B cell (primary cell): Measurements from ENCODE around the gene MEAF6. TPM values are rescaled to one million over a fixed set of nuclear protein-coding genes. Genes with fewer than 3 reads are reported as not detected.

Experiments used
- ATAC-seq: fragments of 200-7000 bp; cut with Tn5 transposase; one replicate; pipeline ENCODE4 v1.10.0; 2021; ENCODE audit warnings: low read depth, mild to moderate bottlenecking, moderate number of reproducible peaks, moderate library complexity
- CTCF ChIA-PET: fragments of 350-600 bp; sonication (Branson Sonifier 250); formaldehyde crosslinking; loops from one replicate; lab custom pipeline; 2021; ENCODE audit warnings: antibody characterized with exemption, inconsistent platforms; lab: Charles Lee
- POLR2A ChIA-PET: fragments of 350-600 bp; sonication (Branson Sonifier 250); formaldehyde crosslinking; loops from one replicate; lab custom pipeline; 2021; ENCODE audit warnings: antibody characterized with exemption; lab: Charles Lee
- DNase-seq: peaks from one replicate; pipeline ENCODE4 v3.0.0; 2013
- H2AFZ ChIP-seq: 2 replicates; pipeline ENCODE4 v1.6.1; 2012; ENCODE audit warnings: mild to moderate bottlenecking, low read depth, low read length; ENCODE audit not compliant: insufficient read depth, poor library complexity, severe bottlenecking
- H3K27ac ChIP-seq, 2 donors: 1 replicate in 1 of 2; 2 replicates in 1 of 2; pipeline ENCODE4 v1.5.1; 2012 to 2013; ENCODE audit warnings: low read length in 2 of 2, mild to moderate bottlenecking in 2 of 2, moderate library complexity in 1 of 2
- H3K27me3 ChIP-seq, 4 experiments: fragments of 200-600 bp in 1 of 4; sonication (generic) in 1 of 4; replicated peaks in 1 of 4; 1 replicate in 2 of 4; 2 replicates in 2 of 4; pipeline versions ENCODE4 v1.6.1 to v1.7.0; 2013 to 2016; ENCODE audit warnings: low read length in 3 of 4, mild to moderate bottlenecking in 2 of 4, mixed read lengths in 1 of 4, moderate library complexity in 1 of 4; ENCODE audit not compliant: insufficient read depth in 4 of 4, control insufficient read depth in 3 of 4; ENCODE audit errors: control extremely low read depth in 1 of 4
- H3K36me3 ChIP-seq, 2 experiments: replicated peaks in 1 of 2; 1 replicate in 1 of 2; 2 replicates in 1 of 2; pipeline versions ENCODE4 v1.6.1 to v1.7.1; 2013; ENCODE audit warnings: low read length in 1 of 2; ENCODE audit not compliant: insufficient read depth in 2 of 2, control insufficient read depth in 1 of 2; ENCODE audit errors: control extremely low read depth in 1 of 2, extremely low read depth in 1 of 2
- H3K4me1 ChIP-seq, 2 donors: fragments of 200-600 bp in 1 of 2; sonication (generic) in 1 of 2; 1 replicate in 1 of 2; 2 replicates in 1 of 2; pipeline versions ENCODE4 v1.5.1 to v1.6.1; 2013 to 2017; ENCODE audit warnings: low read length in 2 of 2; ENCODE audit not compliant: control insufficient read depth in 2 of 2, insufficient read depth in 2 of 2
- H3K4me2 ChIP-seq: replicated peaks from 2 replicates; pipeline ENCODE3; 2012; ENCODE audit warnings: mild to moderate bottlenecking, low read depth, low read length; ENCODE audit not compliant: poor library complexity, severe bottlenecking
- H3K4me3 ChIP-seq, 5 experiments: fragments of 200-600 bp in 1 of 5; sonication (generic) in 1 of 5; 1 replicate in 3 of 5; 2 replicates in 2 of 5; pipeline versions ENCODE4 v1.5.1 to v1.7.0; 2011 to 2016; ENCODE audit warnings: low read length in 4 of 5, mild to moderate bottlenecking in 4 of 5, low read depth in 2 of 5, control low read depth in 1 of 5, moderate library complexity in 1 of 5; ENCODE audit not compliant: insufficient read depth in 1 of 5; ENCODE audit errors: control extremely low read depth in 1 of 5, extremely low read depth in 1 of 5
- H3K79me2 ChIP-seq: fragments of 200-600 bp; sonication (generic); one replicate; pipeline ENCODE4 v1.6.0; 2016; ENCODE audit warnings: low read length; ENCODE audit not compliant: control insufficient read depth, insufficient read depth
- H3K9ac ChIP-seq: fragments of 200-600 bp; sonication (generic); 2 replicates; pipeline ENCODE4 v1.6.1; 2017; ENCODE audit warnings: mild to moderate bottlenecking, low read length, moderate library complexity
- H3K9me3 ChIP-seq, 3 donors: one replicate each; pipeline versions ENCODE4 v1.6.1 to v1.7.1; 2013; ENCODE audit warnings: low read length in 2 of 3; ENCODE audit not compliant: control insufficient read depth in 2 of 3, insufficient read depth in 1 of 3; ENCODE audit errors: control extremely low read depth in 1 of 3
- H4K20me1 ChIP-seq: 2 replicates; pipeline ENCODE4 v1.6.0; 2012; ENCODE audit warnings: mild to moderate bottlenecking, low read length; ENCODE audit not compliant: insufficient read depth, control insufficient read depth, poor library complexity, severe bottlenecking
- H3K27ac Mint-ChIP-seq: one replicate; pipeline ENCODE4 v1.8.0; 2021; ENCODE audit warnings: mixed read lengths
- H3K27me3 Mint-ChIP-seq: one replicate; pipeline ENCODE4 v1.8.0; 2021; ENCODE audit warnings: mixed read lengths
- H3K4me1 Mint-ChIP-seq: one replicate; pipeline ENCODE4 v1.8.0; 2021; ENCODE audit warnings: mixed read lengths
- H3K4me3 Mint-ChIP-seq: one replicate; pipeline ENCODE4 v1.8.0; 2021; ENCODE audit warnings: mixed read lengths
- H3K9me3 Mint-ChIP-seq: one replicate; pipeline ENCODE4 v1.8.0; 2022; ENCODE audit warnings: mixed read lengths; ENCODE audit not compliant: insufficient read depth
- CTCF ChIP-seq: fragments of 200-600 bp; IDR thresholded peaks from one replicate; pipeline ENCODE4 v1.8.0; 2022; ENCODE audit warnings: antibody characterized with exemption, mild to moderate bottlenecking
- EZH2 ChIP-seq: IDR thresholded peaks from 2 replicates; pipeline ENCODE4 v1.6.1; 2012; ENCODE audit warnings: borderline replicate concordance, low read depth, mild to moderate bottlenecking, moderate library complexity, low read length; ENCODE audit not compliant: insufficient read depth, poor library complexity, severe bottlenecking
- WGBS: methylation state at CpG from one replicate; pipeline ENCODE4 v1.1.5; 2013; ENCODE audit warnings: missing lambda C conversion rate; ENCODE audit not compliant: insufficient coverage; 5-methylcytosine and 5-hydroxymethylcytosine counted together
- intact Hi-C: fragments of 100-400 bp; cut with micrococcal nuclease; formaldehyde crosslinking; loops from one replicate; pipeline ENCODE4 v1.10.0; 2022
- polyA plus RNA-seq: library from polyadenylated mRNA; depleted of rRNA; stranded (reverse); fragments of >200 nt; gene quantifications from 2 replicates; pipeline ENCODE4 v1.2.3, GENCODE V29; 2012
- total RNA-seq, 2 donors: library from RNA; stranded (reverse); fragments of 120-200 nt in 1 of 2; gene quantifications; 1 replicate in 1 of 2; 2 replicates in 1 of 2; pipeline versions ENCODE4 v1.2.3 to v1.2.4, GENCODE V29; 2013 to 2022

MEAF6 gene
- total and polyA plus RNA-seq, 2 donors (not counting 1 experiment from before 2014, with no cell fraction given): 52.5 to 84.2 TPM

DNA sequence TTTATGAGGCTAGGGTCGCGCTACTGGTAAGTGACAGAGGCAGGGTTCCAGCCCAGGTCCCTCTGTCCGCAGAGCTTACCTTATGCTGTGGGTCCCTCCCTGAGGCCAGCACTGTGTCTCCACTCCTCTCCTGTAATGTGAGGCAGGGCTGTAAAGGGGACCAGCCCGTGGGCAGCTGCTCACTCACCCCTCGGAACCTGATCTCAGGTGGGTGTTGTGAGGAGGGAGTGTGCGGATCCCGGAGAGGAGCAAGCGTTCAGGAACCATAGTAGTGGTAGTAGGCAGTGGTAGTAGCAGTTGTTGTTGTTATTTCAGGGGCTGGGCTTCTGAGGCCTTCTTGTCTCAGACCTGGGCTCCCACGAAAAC is 38.5 kb downstream of the MEAF6 start:
- Mint-ChIP-seq H3K27ac (peak overlapping the region; percentile 98), H3K4me3 (peak overlapping the region; percentile 100), H3K9me3 (no peaks in the 10 kb centered on the region), H3K27me3 (peaks cover 2% of the 10 kb centered on the region), H3K4me1 (peaks cover 65% of the 10 kb centered on the region)
- H4K20me1 ChIP-seq: peaks cover 61% of the 10 kb centered on the region
- peak overlapping the region; percentile 96 for H3K9ac ChIP-seq
- WGBS: 44% methylated on average over 7 of the region's 9 CpGs
- peak overlapping the region; percentile 96 to 97 for H3K27ac ChIP-seq
- ChIA-PET POLR2A (interaction anchor here (0.7 to 4.3 kb wide), 7 partner anchors 8 to 1026 kb away, joined by 3 to 28 read pairs (median 4); partner anchors contain the start of genes CDCA8, MEAF6 and OSCP1), CTCF (interaction anchor here (0.5 to 22.3 kb wide), 5 partner anchors 12 to 39 kb away, joined by 3 to 690 read pairs (median 27); partner anchors contain the start of gene MEAF6)
- H3K27me3 ChIP-seq: peaks cover 0 to 6% (median 0%) of the 10 kb centered on the region in 4 experiments
- TF ChIP-seq CTCF: no peak
- H3K79me2 ChIP-seq: peaks cover 67% of the 10 kb centered on the region
- peak overlapping the region; percentile 92 for H3K4me2 ChIP-seq
- intact Hi-C loops: loop anchor here (5.0 to 10.0 kb wide), 4 partner anchors 121 to 1381 kb away; partner anchors contain the start of genes GNL2, RRAGC and STK40
- H3K4me1 ChIP-seq: peaks cover 39 to 69% of the 10 kb centered on the region in 2 donors
- no peaks in the 10 kb centered on the region for H3K9me3 ChIP-seq
- peak overlapping the region; percentile 94 to 99 (median 98) for H3K4me3 ChIP-seq
- DNase-seq: peak; percentile 39
- H2AFZ ChIP-seq: no peak overlapping the region
- peaks cover 0 to 51% of the 10 kb centered on the region in 2 experiments for H3K36me3 ChIP-seq
- ATAC-seq: no peak

DNA sequence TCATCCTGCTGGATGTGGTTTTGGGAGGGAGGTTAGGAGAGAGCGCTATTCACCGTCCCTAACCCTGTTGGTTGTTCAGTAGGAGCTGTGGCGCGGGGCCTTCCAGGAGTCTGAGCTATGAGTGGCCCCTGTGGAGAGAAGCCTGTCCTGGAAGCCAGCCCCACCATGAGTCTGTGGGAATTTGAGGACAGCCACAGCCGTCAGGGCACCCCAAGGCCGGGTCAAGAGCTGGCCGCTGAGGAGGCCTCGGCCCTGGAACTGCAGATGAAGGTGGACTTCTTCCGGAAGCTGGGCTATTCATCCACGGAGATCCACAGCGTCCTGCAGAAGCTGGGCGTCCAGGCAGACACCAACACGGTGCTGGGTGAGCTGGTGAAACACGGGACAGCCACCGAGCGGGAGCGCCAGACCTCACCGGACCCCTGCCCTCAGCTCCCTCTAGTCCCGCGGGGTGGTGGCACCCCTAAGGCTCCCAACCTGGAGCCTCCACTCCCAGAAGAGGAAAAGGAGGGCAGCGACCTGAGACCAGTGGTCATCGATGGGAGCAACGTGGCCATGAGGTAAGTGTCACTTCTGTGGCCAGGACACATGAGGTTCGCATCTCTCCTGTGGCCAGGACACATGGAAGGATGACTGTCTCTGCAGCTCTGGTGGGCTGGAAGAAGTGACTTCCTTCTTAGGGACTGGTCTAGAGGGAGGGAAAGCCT is 39.0 kb downstream of the MEAF6 start:
- peak overlapping the region; percentile 96 to 97 for H3K27ac ChIP-seq
- no peaks in the 10 kb centered on the region for H3K9me3 ChIP-seq
- 48% methylated on average over 16 of the region's 24 CpGs for WGBS
- POLR2A ChIA-PET: interaction anchor here (0.7 to 4.3 kb wide), 10 partner anchors 9 to 1025 kb away, joined by 3 to 28 read pairs (median 4); partner anchors contain the start of genes CDCA8, MEAF6 and OSCP1
- peak overlapping the region; percentile 98 for H3K27ac Mint-ChIP-seq
- H3K79me2 ChIP-seq: peaks cover 61% of the 10 kb centered on the region
- DNase-seq (peak; percentile 34), ATAC-seq (no peak)
- H3K36me3 ChIP-seq: peaks cover 0 to 46% of the 10 kb centered on the region in 2 experiments
- H2AFZ ChIP-seq: no peak overlapping the region
- intact Hi-C loops: loop anchor here (2.0 to 10.0 kb wide), 5 partner anchors 122 to 1382 kb away; partner anchors contain the start of genes GNL2, RRAGC, STK40 and YRDC
- no peaks in the 10 kb centered on the region for H3K9me3 Mint-ChIP-seq
- peaks cover 0 to 6% (median 0%) of the 10 kb centered on the region in 4 experiments for H3K27me3 ChIP-seq
- H3K4me1 Mint-ChIP-seq: peaks cover 62% of the 10 kb centered on the region
- peaks cover 2% of the 10 kb centered on the region for H3K27me3 Mint-ChIP-seq
- H3K4me1 ChIP-seq: peaks cover 36 to 63% of the 10 kb centered on the region in 2 donors
- CTCF ChIA-PET: interaction anchor here (0.5 to 22.3 kb wide), 4 partner anchors 13 to 21 kb away, joined by 3 to 690 read pairs (median 102); no protein-coding TSS in a partner anchor
- peak overlapping the region; percentile 100 for H3K4me3 Mint-ChIP-seq
- TF ChIP-seq EZH2: no peak
- TF ChIP-seq CTCF: no peak
- peaks cover 55% of the 10 kb centered on the region for H4K20me1 ChIP-seq
- H3K4me2 ChIP-seq: peak overlapping the region; percentile 92
- peak overlapping the region; percentile 94 to 99 (median 98) for H3K4me3 ChIP-seq
- peak overlapping the region; percentile 96 for H3K9ac ChIP-seq
